Kidney epithelial cell (primary cell): ENCODE data around the gene C19orf67. TPM values are rescaled to one million over a fixed set of nuclear protein-coding genes. Genes with fewer than 3 reads are reported as not detected.

ENCODE experiments used
- DNase-seq: peaks from one replicate; pipeline ENCODE4 v3.0.0-alpha.2; 2010; ENCODE audit warnings: low read depth
- H3K27me3 ChIP-seq: 2 replicates; pipeline ENCODE4 v1.6.0; 2011; ENCODE audit warnings: low read length; ENCODE audit not compliant: control insufficient read depth, insufficient read depth
- H3K36me3 ChIP-seq: 2 replicates; pipeline ENCODE4 v1.5.1; 2011; ENCODE audit warnings: low read length; ENCODE audit not compliant: control insufficient read depth, insufficient read depth
- H3K4me3 ChIP-seq: 2 replicates; pipeline ENCODE4 v1.5.1; 2011; ENCODE audit warnings: low read depth, mild to moderate bottlenecking, control low read depth, low read length
- total RNA-seq: library from RNA; depleted of rRNA; stranded (reverse); fragments of >200 nt; gene quantifications from 2 replicates; pipeline ENCODE4 v1.2.3, GENCODE V29; 2015
- TF ChIP-seq, protein P1 (sequence below): IDR thresholded peaks from 2 replicates; pipeline ENCODE4 v1.5.1; 2011; ENCODE audit warnings: mild to moderate bottlenecking, moderate library complexity, low read length, control low read depth, inconsistent platforms; ENCODE audit not compliant: insufficient read depth, poor library complexity, severe bottlenecking

Gene C19orf67
- total RNA-seq, 1 donor from 2014 or later, result not detected

GRCh38 chr19:14090509-14091080 lies 5.0 kb upstream of the C19orf67 start, which contains the start of gene SAMD1:
Gene SAMD1 (minus strand): TSS chr19:14090751.
- Histone ChIP-seq H3K36me3 (no peaks in the 10 kb centered on the region), H3K27me3 (no peaks in the 10 kb centered on the region), H3K4me3 (peak within 1 kb of the TSS; percentile 67)
- TF ChIP-seq, protein P1, sequence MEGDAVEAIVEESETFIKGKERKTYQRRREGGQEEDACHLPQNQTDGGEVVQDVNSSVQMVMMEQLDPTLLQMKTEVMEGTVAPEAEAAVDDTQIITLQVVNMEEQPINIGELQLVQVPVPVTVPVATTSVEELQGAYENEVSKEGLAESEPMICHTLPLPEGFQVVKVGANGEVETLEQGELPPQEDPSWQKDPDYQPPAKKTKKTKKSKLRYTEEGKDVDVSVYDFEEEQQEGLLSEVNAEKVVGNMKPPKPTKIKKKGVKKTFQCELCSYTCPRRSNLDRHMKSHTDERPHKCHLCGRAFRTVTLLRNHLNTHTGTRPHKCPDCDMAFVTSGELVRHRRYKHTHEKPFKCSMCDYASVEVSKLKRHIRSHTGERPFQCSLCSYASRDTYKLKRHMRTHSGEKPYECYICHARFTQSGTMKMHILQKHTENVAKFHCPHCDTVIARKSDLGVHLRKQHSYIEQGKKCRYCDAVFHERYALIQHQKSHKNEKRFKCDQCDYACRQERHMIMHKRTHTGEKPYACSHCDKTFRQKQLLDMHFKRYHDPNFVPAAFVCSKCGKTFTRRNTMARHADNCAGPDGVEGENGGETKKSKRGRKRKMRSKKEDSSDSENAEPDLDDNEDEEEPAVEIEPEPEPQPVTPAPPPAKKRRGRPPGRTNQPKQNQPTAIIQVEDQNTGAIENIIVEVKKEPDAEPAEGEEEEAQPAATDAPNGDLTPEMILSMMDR, result no peak
- DNase-seq, result no peak

DNA sequence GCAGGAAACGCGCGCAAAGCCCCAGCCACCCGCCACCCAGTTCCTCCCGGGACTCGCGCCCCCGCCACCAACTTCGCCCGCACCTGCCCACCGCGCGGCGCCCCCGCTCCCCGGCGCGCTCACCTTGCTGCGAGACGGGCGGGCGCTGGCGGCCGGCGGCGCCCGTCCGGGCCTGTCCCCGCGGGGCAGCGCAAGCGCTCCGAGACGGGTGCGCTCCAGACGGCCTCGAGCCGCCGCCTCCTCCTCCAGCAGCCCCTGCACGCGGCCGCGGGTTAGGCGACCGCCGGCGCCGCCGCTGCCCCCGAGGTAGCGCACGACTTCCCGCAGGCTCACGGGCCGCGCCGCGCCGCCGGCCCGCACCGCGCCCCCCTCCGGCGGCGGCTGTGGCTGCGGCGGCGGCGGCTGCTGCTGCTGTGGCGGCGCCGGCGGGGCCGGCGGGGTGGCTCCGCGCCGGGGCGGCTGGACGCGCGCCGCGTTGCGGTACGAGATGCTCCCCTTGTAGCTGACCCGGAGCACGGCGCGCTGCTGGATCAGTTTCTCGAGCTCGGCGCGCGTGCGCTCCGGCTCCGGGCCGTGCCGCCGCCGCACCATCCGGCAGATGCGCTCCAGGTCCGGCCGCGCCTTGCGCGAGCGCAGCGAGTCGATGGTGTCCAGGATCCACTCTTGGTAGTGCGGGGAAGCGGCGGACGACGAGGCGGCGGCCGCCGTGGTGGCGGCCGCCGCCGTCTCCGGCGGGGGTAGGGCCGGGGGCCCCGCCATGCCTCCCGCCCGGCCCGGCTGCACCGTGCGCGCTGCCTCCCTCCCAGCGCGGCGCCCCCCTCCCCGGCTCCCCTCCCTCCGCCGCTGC lies 4.3 kb upstream of the C19orf67 start:
- peak overlapping the region; percentile 67 for H3K4me3 ChIP-seq

GRCh38 chr19:14089412-14089661 lies 3.8 kb upstream of the C19orf67 start:
- H3K27me3 ChIP-seq, result no peaks in the 10 kb centered on the region
- H3K4me3 ChIP-seq, result peak overlapping the region; percentile 67
- no peak for DNase-seq
- TF ChIP-seq, protein P1, result peak; percentile 24
- no peaks in the 10 kb centered on the region for H3K36me3 ChIP-seq

More for the DNA sequence above, 4.3 kb upstream of the C19orf67 start:
- H3K36me3 ChIP-seq, result no peaks in the 10 kb centered on the region
- DNase-seq, result no peak
- TF ChIP-seq, protein P1, result no peak
- no peaks in the 10 kb centered on the region for H3K27me3 ChIP-seq

GRCh38 chr19:14088634-14089411 lies 3.2 kb upstream of the C19orf67 start:
- no peaks in the 10 kb centered on the region for H3K27me3 ChIP-seq
- no peaks in the 10 kb centered on the region for H3K36me3 ChIP-seq
- DNase-seq, result no peak
- peak overlapping the region; percentile 67 for H3K4me3 ChIP-seq
- TF ChIP-seq, protein P1, result no peak

DNA sequence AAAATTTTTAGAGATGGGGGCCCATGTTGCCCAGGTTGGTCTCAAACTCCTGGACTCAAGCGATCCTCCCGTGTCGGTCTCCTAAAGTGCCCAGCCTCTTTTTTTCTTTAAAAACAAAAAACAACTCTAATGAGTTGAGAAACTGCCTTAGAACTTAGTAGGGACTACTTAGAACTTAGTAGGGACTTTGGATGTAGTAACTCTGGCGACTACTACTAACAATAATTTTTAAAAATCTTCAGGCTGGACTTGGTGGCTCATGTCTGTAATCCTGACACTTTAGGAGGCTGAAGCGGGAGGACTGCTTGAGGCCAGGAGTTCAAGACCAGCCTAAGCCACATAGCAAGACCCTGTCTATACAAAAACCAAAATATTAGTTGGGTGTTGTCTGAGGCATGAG lies 515 bp upstream of the C19orf67 start:
- Histone ChIP-seq H3K27me3 (no peaks in the 10 kb centered on the region), H3K36me3 (no peaks in the 10 kb centered on the region), H3K4me3 (no peak overlapping the region)
- no peak for DNase-seq
- TF ChIP-seq, protein P1, result no peak
